NOMO-1 treated with dmso at 0.1 percent for 144 hours (cell line): ENCODE results near the gene DOCK2.

Source experiments
- DNase-seq: peaks from one replicate; lab custom pipeline; 2025; ENCODE audit not compliant: unreplicated experiment; lab: John Stamatoyannopoulos, UW

DOCK2 gene

DNA sequence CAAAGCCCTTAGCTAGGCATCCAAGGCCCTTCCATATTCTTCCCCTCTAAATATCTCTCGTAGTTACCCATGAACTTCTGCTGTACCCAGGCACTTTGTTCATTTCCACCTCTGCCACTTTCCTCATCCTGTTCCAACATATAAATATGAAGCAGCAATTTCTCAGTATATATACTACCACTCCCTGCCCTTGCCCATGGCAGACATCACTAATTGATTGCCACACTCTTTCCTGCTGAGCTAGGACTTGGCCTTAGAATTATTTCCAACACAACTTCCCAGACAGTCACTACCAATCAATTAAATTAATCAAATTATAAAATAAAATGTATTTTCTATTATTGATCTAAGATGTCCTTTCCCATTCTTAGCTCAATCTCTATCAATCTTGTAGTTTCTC lies 334.7 kb downstream of the DOCK2 start:
- no peak for DNase-seq

DNA sequence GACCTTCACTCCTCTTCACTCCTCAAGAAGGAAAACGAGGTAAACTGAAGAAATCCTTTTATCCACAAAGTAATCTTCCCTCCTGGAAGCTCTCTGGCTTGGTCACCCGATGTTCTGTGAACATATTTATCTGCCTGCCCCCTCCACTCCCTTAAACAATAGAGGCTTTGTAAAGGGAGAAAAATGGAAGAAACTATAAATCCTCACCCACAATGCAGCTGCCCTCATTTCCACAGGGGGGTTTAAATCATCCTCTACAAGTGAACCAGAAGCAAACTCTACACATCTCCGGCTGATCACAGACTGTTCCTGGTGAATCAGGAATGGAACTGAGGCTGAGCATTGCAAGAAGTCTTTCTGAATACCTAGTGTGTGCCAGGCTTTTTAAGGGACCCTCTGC lies 336.0 kb downstream of the DOCK2 start:
- DNase-seq: no peak

DNA sequence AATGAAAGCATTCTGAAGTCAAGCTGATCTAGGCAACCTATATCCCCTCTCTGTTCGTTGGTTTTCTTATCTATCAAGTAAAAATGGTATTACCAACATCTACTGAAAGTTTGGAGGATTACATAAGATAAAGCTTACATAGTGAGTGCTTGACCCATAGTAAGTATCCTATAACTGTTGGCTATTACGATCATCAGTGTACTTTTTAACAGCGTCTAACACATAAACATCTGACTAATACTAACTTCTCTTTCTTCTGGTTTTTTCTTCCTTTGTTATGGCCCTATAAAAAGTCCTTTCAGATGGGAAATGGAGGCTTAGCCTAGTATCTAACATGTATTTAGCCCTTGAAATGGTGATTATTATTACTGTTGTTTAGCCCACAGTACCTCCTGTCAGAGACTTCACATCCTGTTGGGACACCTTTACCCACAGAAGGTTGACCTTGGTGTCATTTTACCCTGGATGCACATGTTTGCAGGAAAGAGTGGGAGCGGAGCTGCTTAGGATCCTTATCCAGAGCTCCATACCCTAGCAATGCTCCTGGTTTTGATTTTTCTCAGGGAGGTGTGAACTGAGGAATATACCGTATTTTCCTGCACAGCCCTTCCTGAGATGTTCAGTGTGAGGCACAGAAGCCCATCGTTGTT lies 337.2 kb downstream of the DOCK2 start:
- no peak for DNase-seq

DNA sequence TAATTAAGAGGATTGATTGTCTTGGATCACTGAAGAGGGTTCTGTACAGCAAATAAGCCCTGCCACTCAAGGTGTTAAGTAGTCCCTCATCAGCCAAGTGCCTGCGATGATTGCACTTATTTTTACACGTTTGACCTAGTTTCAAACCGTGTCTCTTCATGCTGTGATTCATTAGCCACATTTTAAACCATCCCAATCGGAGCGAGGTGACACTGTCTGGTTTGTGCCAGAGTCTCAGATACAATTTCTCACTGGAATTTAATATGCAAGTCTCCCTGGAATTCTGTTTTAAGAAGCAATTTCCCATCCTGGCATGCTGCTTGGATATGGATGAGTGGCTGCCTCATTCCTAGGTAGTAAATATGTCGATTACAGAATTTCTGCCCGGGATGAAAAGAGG lies 341.6 kb downstream of the DOCK2 start:
- no peak for DNase-seq

- no peak for DNase-seq
Measured at GRCh38 chr5:169979871-169980270, 342.8 kb downstream of the DOCK2 start.

- DNase-seq: no peak
Measured at GRCh38 chr5:169980418-169981053, 343.5 kb downstream of the DOCK2 start, which contains the start of gene INSYN2B. INSYN2B (minus strand) TSS chr5:169980495; CDS start chr5:169883898, 96,597 bp downstream.

DNA sequence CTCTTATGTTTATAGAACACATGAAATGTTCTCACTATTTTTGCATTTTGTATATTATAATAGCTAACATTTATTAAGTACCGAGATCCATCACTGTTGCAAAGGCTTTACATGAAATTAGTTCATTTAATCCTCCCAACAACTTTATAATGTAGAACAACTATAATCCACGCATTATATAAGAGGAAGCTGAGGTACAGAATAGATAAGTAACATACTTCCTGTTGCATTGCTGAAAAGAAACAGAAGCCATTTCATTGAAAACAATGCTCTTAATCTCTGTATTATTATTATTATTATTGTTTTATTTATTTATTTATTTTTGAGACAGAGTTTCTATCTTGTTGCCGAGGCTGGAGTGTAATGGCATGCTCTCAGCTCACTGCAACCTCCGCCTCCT lies 351.1 kb downstream of the DOCK2 start:
- DNase-seq: no peak

DNA sequence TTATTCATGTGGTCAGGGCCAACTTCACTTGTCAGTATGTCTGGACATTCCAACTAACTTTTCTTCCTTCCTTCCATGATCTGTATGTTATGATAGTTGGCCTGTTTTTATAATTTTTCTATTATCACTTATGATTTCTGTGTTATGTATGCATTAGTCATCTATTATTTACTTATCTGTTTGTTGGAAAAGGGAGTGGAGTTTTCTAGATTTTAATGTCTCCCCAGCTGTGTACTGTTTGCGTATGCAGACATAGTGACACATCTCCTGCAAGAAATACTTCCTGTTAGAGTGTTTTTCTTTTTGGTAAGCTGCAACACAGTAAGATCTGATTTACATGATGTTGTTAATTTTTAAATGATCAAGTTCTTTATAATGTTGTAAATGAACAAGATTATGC lies 351.9 kb downstream of the DOCK2 start:
- DNase-seq: no peak

DNA sequence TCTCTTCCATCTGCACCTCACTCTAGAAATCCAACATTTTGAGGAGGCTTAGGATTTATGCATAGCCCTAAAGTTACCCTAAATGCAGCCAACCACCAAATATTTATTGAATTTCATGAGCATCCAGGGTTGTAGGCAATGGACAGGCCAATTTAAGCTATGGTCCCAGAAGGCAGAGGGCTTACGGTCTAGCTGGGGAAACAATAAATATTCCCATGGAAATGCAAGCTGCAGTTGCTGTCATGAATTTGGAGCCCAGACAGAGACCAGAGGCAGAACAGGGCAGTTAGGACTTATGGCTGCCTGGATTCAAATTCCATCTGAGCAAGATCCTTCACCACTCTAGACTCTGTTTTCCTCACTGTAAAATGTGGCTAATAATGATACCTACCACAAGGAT lies 352.3 kb downstream of the DOCK2 start:
- no peak for DNase-seq

DNA sequence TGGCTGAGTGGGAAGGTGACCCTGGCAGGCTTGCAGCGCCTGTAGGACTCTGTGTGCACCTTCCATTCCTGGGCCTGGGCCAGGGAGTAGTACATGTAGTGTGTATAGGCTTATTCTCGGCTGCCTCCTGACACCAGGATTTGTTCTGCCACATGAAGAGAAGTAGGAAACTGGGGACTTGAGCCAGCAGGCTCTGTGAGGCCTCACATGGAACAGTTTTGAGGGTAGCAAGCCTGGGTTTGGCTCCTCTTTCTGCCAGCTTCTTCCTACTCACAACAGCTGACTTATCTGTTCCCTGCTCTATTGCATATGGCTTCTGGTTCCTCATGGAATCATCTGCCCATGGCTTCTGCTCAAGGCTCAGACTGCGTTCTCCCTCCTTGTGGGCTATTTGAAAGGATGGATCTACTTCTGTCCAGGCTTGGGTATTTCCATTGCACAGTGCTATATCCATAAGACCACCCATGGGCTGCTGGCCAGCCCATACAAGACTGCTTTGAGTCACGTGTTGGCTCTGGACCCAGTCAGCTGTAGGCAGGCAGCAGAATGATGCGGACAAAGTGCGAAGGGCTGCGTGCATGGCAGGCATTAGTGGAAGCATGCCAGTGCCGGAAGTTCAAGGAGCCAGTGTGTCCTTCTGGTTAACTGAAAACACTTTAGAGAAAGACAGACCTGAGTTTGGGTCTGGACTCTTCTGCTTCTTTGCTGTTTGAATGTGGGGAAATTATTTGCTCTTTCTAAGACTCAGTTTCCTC lies 354.2 kb downstream of the DOCK2 start:
- DNase-seq: no peak

DNA sequence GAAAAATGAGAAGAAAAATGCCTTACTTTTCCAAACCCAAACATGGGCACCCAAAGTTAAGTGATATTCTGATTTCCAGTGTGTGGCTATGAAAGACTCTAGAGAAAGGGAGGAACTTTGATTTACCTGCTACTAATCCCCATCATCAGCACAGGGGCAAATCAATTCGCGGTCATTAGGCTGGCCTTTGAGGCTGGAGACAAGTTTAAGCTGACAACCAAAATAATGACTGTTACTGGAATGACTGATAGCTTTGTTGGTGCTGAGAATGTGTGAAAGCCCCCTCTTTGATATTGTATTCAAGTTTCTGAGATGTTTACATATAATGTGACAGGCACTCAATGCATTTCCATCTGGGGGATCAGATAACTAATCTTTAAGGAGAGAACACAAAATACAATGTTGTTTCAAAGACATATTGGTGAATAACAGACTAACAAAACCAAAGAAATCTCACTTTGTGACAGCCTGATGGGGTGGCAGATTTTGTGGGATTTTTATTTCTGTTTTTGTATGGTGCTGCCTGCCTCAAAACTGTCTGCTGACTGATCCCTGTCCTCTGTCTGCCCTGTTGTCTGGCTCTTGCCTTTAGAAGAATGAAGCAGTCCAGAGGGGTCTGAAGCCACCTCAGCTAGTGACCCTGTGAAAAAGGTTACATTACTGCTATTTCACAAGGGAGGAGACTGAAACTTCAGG lies 355.9 kb downstream of the DOCK2 start:
- DNase-seq: no peak

GRCh38 chr5:169993485-169993790 lies 356.4 kb downstream of the DOCK2 start:
- DNase-seq: no peak

GRCh38 chr5:169997798-169998197 lies 360.7 kb downstream of the DOCK2 start:
- no peak for DNase-seq

- DNase-seq: no peak
Measured at GRCh38 chr5:169999621-170000020, 362.5 kb downstream of the DOCK2 start.

DNA sequence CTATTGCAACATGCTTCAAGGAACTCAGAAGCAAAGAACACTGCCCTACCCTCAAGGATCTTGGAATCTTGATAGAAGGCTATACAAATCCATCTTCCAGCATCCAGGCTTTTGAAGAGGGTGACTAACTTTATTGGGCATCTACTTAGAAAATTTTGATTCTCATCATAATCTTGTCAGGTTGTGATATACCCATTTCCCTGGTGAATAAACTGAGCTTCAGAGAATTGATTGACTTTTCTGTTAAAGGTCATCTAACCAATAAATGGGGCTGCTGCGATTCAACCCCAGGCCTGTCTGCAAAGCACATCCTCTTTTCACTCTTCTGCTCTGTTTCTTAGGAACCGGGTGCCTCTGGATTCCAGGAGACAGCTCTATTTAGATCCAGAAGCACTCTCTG lies 363.1 kb downstream of the DOCK2 start:
- DNase-seq: no peak

DNA sequence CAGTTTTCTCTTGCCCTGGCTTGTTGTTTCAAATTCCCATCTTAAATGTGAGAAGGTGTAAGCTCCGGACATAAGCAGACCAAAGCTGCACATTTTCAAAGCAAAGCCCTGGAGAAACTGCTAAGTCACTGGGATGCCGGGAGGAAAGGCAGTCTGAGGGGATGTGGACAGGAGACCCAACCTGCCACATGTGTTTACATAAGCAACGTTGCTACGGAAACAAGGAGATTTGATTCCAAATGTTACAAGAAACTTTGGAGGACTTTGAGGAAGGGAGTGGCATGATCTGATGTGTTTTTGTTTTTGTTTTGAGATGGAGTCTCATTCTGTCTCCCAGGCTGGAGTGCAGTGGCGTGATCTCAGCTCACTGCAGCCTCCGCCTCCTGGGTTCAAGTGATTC lies 368.9 kb downstream of the DOCK2 start:
- no peak for DNase-seq

- no peak for DNase-seq
Measured at GRCh38 chr5:170008376-170008775, 371.3 kb downstream of the DOCK2 start.

GRCh38 chr5:170010595-170010994 lies 373.5 kb downstream of the DOCK2 start:
- DNase-seq: no peak

GRCh38 chr5:170011751-170012150 lies 374.7 kb downstream of the DOCK2 start:
- DNase-seq: no peak

DNA sequence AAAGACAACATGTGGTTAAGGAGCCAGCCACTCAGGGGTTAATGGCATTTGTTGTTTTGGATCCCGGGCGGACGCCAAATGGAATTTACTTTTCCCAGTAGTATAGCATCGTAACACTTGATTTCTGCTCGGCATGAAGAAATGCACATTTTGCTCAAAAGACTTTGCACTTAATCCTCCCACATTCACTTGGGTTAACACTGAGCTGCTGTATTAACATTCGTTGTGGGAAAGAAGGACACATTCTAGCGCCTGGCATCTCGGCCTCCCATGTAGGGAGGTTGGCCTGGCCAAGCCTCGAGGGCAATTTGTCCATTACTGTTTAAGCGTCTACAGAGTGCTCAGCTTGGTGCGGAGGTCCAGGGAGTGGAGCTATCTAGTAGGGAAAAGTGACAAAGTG lies 375.5 kb downstream of the DOCK2 start:
- no peak for DNase-seq

DNA sequence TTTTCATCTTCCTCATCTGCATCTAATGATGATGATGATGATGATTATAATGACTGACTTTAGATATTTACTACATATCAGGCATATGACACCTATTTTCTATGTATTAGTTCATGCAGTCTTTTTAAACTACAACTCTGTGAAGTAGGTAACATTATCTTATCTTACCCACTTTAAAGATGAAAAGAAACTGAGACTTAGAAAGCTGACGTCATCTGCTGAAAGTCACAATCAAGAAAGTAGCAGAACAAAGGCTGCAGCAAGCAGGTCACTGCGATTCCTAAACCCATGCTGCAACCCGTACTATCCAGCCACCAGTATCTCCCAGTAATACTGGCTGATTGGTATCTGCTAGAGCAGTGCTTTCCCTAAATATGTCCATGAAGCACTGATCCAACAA lies 383.3 kb downstream of the DOCK2 start:
- DNase-seq: no peak

GRCh38 chr5:170021506-170021905 lies 384.4 kb downstream of the DOCK2 start:
- DNase-seq: no peak
